ENCODE measurements around the gene ATOH8. TPM values are rescaled to one million over a fixed set of nuclear protein-coding genes. Genes with fewer than 3 reads are reported as not detected.

The ATOH8 gene
- total RNA-seq, 4 donors from 2014 or later, result 82.8 to 260 (median 167) TPM

- intact Hi-C loops (cut with DNase I), result no loop called here
- Histone ChIP-seq H3K4me1 (peaks cover 55 to 87% of the 10 kb centered on the region in 2 donors), H3K4me3 (replicated peaks in 1 of 3) (no peak overlapping the region), H3K9me3 (no peaks in the 10 kb centered on the region), H3K27ac (peak overlapping the region in 2 of 3 donors; percentile 89 to 90), H3K27me3 (no peaks in the 10 kb centered on the region), H3K36me3 (peaks cover 25 to 69% of the 10 kb centered on the region in 2 donors)
- no peak for DNase-seq
- TF ChIP-seq CTCF (IDR thresholded peaks at IDR 0.05), result no peak
- TF ChIP-seq POLR2A (IDR thresholded peaks at IDR 0.05), result no peak
- WGBS, 2 donors, result 95 to 96% methylated on average over 6 to 7 of the region's 7 CpGs
Measured at GRCh38 chr2:85783796-85784195, 30.0 kb downstream of the ATOH8 start.

- H3K27me3 ChIP-seq, result no peaks in the 10 kb centered on the region
- no peaks in the 10 kb centered on the region for H3K9me3 ChIP-seq
- H3K27ac ChIP-seq, result peak overlapping the region; percentile 73 to 90 (median 89)
- 87 to 93% methylated on average over 6 of the region's 6 CpGs for WGBS, 2 donors
- no peak for DNase-seq
- peaks cover 49 to 83% of the 10 kb centered on the region in 2 donors for H3K4me1 ChIP-seq
- no peak overlapping the region for H3K4me3 ChIP-seq (replicated peaks in 1 of 3)
- H3K36me3 ChIP-seq, result peaks cover 25 to 61% of the 10 kb centered on the region in 2 donors
- no peak for TF ChIP-seq CTCF (IDR thresholded peaks at IDR 0.05)
- TF ChIP-seq POLR2A (IDR thresholded peaks at IDR 0.05), result no peak
- intact Hi-C loops (cut with DNase I), result no loop called here
Measured at GRCh38 chr2:85784474-85784986, 30.7 kb downstream of the ATOH8 start.

GRCh38 chr2:85785027-85785822 lies 31.4 kb downstream of the ATOH8 start:
- no peaks in the 10 kb centered on the region for H3K9me3 ChIP-seq
- TF ChIP-seq CTCF (IDR thresholded peaks at IDR 0.05), result no peak
- peak overlapping the region; percentile 73 to 90 (median 89) for H3K27ac ChIP-seq
- WGBS, 2 donors, result 57 to 61% methylated on average over 24 of the region's 25 CpGs
- peak; percentile 71 to 84 for DNase-seq
- peaks cover 23 to 54% of the 10 kb centered on the region in 2 donors for H3K36me3 ChIP-seq
- no peak overlapping the region for H3K4me3 ChIP-seq (replicated peaks in 1 of 3)
- intact Hi-C loops (cut with DNase I), result no loop called here
- no peaks in the 10 kb centered on the region for H3K27me3 ChIP-seq
- peaks cover 46 to 76% of the 10 kb centered on the region in 2 donors for H3K4me1 ChIP-seq

- TF ChIP-seq CTCF (IDR thresholded peaks at IDR 0.05) (no peak), POLR2A (IDR thresholded peaks at IDR 0.05) (no peak)
- DNase-seq, result no peak
- Histone ChIP-seq H3K9me3 (no peaks in the 10 kb centered on the region), H3K4me1 (peaks cover 46 to 72% of the 10 kb centered on the region in 2 donors), H3K4me3 (replicated peaks in 1 of 3) (no peak overlapping the region), H3K27me3 (no peaks in the 10 kb centered on the region), H3K36me3 (peaks cover 19 to 48% of the 10 kb centered on the region in 2 donors), H3K27ac (peak overlapping the region; percentile 73 to 90 (median 89))
- 69 to 80% methylated on average over 4 of the region's 4 CpGs for WGBS, 2 donors
- intact Hi-C loops (cut with DNase I), result no loop called here
Measured at GRCh38 chr2:85785871-85786270, 32.1 kb downstream of the ATOH8 start.

- no peaks in the 10 kb centered on the region for H3K9me3 ChIP-seq
- H3K27ac ChIP-seq, result peak overlapping the region; percentile 7 to 90 (median 89)
- no peak for TF ChIP-seq POLR2A (IDR thresholded peaks at IDR 0.05)
- no peak for TF ChIP-seq CTCF (IDR thresholded peaks at IDR 0.05)
- peaks cover 13 to 42% of the 10 kb centered on the region in 2 donors for H3K36me3 ChIP-seq
- H3K27me3 ChIP-seq, result no peaks in the 10 kb centered on the region
- DNase-seq, result no peak
- no peak overlapping the region for H3K4me3 ChIP-seq (replicated peaks in 1 of 3)
- peaks cover 46 to 75% of the 10 kb centered on the region in 2 donors for H3K4me1 ChIP-seq
- 95 to 100% methylated on average over 5 to 7 of the region's 7 CpGs for WGBS, 2 donors
- intact Hi-C loops (cut with DNase I), result no loop called here
Measured at GRCh38 chr2:85786444-85786843, 32.7 kb downstream of the ATOH8 start.

Measured in thyroid gland (tissue), 4 donors.